Muscle of leg (tissue), 11 donors: ENCODE data around the gene VAMP8. TPM values are rescaled to one million over a fixed set of nuclear protein-coding genes. Genes with fewer than 3 reads are reported as not detected.
"Not testable (repeated sequence)": the region's sequence is repeated elsewhere in the genome, so short reads cannot be mapped to it uniquely, and the experiment has no call there.

Source experiments
- DNase-seq: peaks from one replicate; pipeline ENCODE4 v3.0.0; 2013
- H3K27ac ChIP-seq: one replicate; pipeline ENCODE4 v1.5.1; 2013; ENCODE audit warnings: mild to moderate bottlenecking, low read length, control low read depth
- H3K27me3 ChIP-seq: one replicate; pipeline ENCODE4 v1.6.1; 2013; ENCODE audit warnings: low read length; ENCODE audit not compliant: control insufficient read depth, insufficient read depth
- H3K36me3 ChIP-seq: one replicate; pipeline ENCODE4 v1.6.1; 2013; ENCODE audit warnings: low read length; ENCODE audit not compliant: control insufficient read depth, insufficient read depth
- H3K4me1 ChIP-seq: one replicate; pipeline ENCODE4 v1.6.1; 2013; ENCODE audit warnings: low read length; ENCODE audit not compliant: control insufficient read depth, insufficient read depth
- H3K4me3 ChIP-seq: one replicate; pipeline ENCODE4 v1.5.1; 2013; ENCODE audit warnings: low read length, control low read depth
- H3K9me3 ChIP-seq: replicated peaks from 2 replicates; pipeline ENCODE4 v1.6.1; 2013; ENCODE audit warnings: low read depth, low read length; ENCODE audit not compliant: control insufficient read depth
- WGBS: methylation state at CpG from one replicate; pipeline ENCODE4 v1.1.5; 2013; ENCODE audit warnings: missing lambda C conversion rate; ENCODE audit not compliant: insufficient coverage; 5-methylcytosine and 5-hydroxymethylcytosine counted together
- polyA plus RNA-seq, 8 donors: library from polyadenylated mRNA; unstranded; fragments of 120-200 nt; gene quantifications; one replicate each; pipeline versions ENCODE4 v1.2.1 to v1.2.3, GENCODE V29; 2013; ENCODE audit warnings: inconsistent platforms in 1 of 8, low replicate concordance in 1 of 8; ENCODE audit not compliant: insufficient read length in 8 of 8, insufficient read depth in 1 of 8
- total RNA-seq: library from RNA; stranded (reverse); fragments of 120-200 nt; gene quantifications from one replicate; pipeline ENCODE4 v1.2.4, GENCODE V29; 2013

Gene VAMP8
- total and polyA plus RNA-seq, 9 donors, result 9.8 to 17.8 (median 12.3) TPM

GRCh38 chr2:85604133-85604444, 26.7 kb downstream of the VAMP8 start:
- Histone ChIP-seq H3K4me1 (peaks cover 29% of the 10 kb centered on the region), H3K36me3 (peaks cover 42% of the 10 kb centered on the region)
- not testable (repeated sequence) for DNase-seq, H3K27ac ChIP-seq, H3K9me3 ChIP-seq, H3K27me3 ChIP-seq, H3K4me3 ChIP-seq
- WGBS, result no CpG with 5 or more reads among the region's 3 CpGs

GRCh38 chr2:85604568-85605339, 27.4 kb downstream of the VAMP8 start:
- WGBS, result 86% methylated on average over 2 of the region's 6 CpGs
- Histone ChIP-seq H3K4me3 (no peak overlapping the region), H3K9me3 (no peaks in the 10 kb centered on the region), H3K36me3 (peaks cover 41% of the 10 kb centered on the region), H3K27ac (peak overlapping the region; percentile 15), H3K27me3 (no peaks in the 10 kb centered on the region), H3K4me1 (peaks cover 32% of the 10 kb centered on the region)
- DNase-seq, result no peak

GRCh38 chr2:85605406-85606115, 28.2 kb downstream of the VAMP8 start:
- peak; percentile 53 for DNase-seq
- peaks cover 34% of the 10 kb centered on the region for H3K4me1 ChIP-seq
- WGBS, result 33% methylated on average over 1 of the region's 4 CpGs
- no peaks in the 10 kb centered on the region for H3K27me3 ChIP-seq
- no peaks in the 10 kb centered on the region for H3K9me3 ChIP-seq
- H3K36me3 ChIP-seq, result peaks cover 39% of the 10 kb centered on the region
- no peak overlapping the region for H3K4me3 ChIP-seq
- peak overlapping the region; percentile 53 for H3K27ac ChIP-seq

GRCh38 chr2:85606116-85606455, 28.7 kb downstream of the VAMP8 start:
- Histone ChIP-seq H3K9me3 (no peaks in the 10 kb centered on the region), H3K4me1 (peaks cover 36% of the 10 kb centered on the region), H3K4me3 (no peak overlapping the region), H3K27me3 (no peaks in the 10 kb centered on the region), H3K36me3 (peaks cover 35% of the 10 kb centered on the region), H3K27ac (peak overlapping the region; percentile 53)
- no peak for DNase-seq
- WGBS, result 86% methylated on average over 6 of the region's 7 CpGs

- Histone ChIP-seq H3K27me3 (no peaks in the 10 kb centered on the region), H3K9me3 (no peaks in the 10 kb centered on the region), H3K36me3 (peaks cover 35% of the 10 kb centered on the region), H3K4me3 (no peak overlapping the region), H3K4me1 (peaks cover 31% of the 10 kb centered on the region), H3K27ac (no peak overlapping the region)
- 79% methylated on average over 7 of the region's 9 CpGs for WGBS
- DNase-seq, result no peak
Measured at GRCh38 chr2:85607268-85608215, 30.2 kb downstream of the VAMP8 start.

- Histone ChIP-seq H3K9me3 (no peaks in the 10 kb centered on the region), H3K27me3 (no peaks in the 10 kb centered on the region), H3K4me3 (peak overlapping the region; percentile 85), H3K27ac (peak overlapping the region; percentile 38), H3K4me1 (peaks cover 18% of the 10 kb centered on the region), H3K36me3 (peaks cover 30% of the 10 kb centered on the region)
- no peak for DNase-seq
- WGBS, result 3% methylated on average over 22 of the region's 24 CpGs
Measured at GRCh38 chr2:85611217-85611704, 33.9 kb downstream of the VAMP8 start.

GRCh38 chr2:85611705-85612587, 34.6 kb downstream of the VAMP8 start, which contains the start of gene C2orf68:
Gene C2orf68, minus strand, starts transcription at chr2:85612066. Its CDS starts 82 bp downstream, at chr2:85611984.
- Histone ChIP-seq H3K4me1 (peaks cover 19% of the 10 kb centered on the region), H3K27ac (peak within 1 kb of the TSS; percentile 95)

GRCh38 chr2:85613717-85614515, 36.5 kb downstream of the VAMP8 start:
- Histone ChIP-seq H3K27me3 (no peaks in the 10 kb centered on the region), H3K36me3 (peaks cover 15% of the 10 kb centered on the region), H3K4me1 (peaks cover 27% of the 10 kb centered on the region), H3K9me3 (no peaks in the 10 kb centered on the region), H3K4me3 (no peak overlapping the region), H3K27ac (no peak overlapping the region)
- DNase-seq, result no peak
- 73% methylated on average over 5 of the region's 10 CpGs for WGBS

More at GRCh38 chr2:85611705-85612587, 34.6 kb downstream of the VAMP8 start, which contains the start of gene C2orf68:
- Histone ChIP-seq H3K27me3 (no peaks in the 10 kb centered on the region), H3K9me3 (no peaks in the 10 kb centered on the region), H3K36me3 (peaks cover 30% of the 10 kb centered on the region), H3K4me3 (peak within 1 kb of the TSS; percentile 85)
- 0% methylated on average over 46 of the region's 73 CpGs for WGBS
- DNase-seq, result peak; percentile 97
